NCI-H1436 treated with DMSO at 0.1 percent for 48 hours (cell line): ENCODE data around the gene TMIGD2.
"Not testable (repeated sequence)": the region's sequence is repeated elsewhere in the genome, so short reads cannot be mapped to it uniquely, and the experiment has no call there.

Experiments used
- DNase-seq: peaks from one replicate; lab custom pipeline; 2025; lab: John Stamatoyannopoulos, UW

TMIGD2 gene

GRCh38 chr19:4297901-4298809, 4.0 kb downstream of the TMIGD2 start:
- no peak for DNase-seq

- DNase-seq = peak; percentile 89
Measured at GRCh38 chr19:4295972-4296771, 6.0 kb downstream of the TMIGD2 start.

- no peak for DNase-seq
Measured at GRCh38 chr19:4294389-4294788, 7.8 kb downstream of the TMIGD2 start.

GRCh38 chr19:4292515-4292914, 9.7 kb downstream of the TMIGD2 start:
- no peak for DNase-seq

- no peak for DNase-seq
Measured at GRCh38 chr19:4291184-4291732, 10.9 kb downstream of the TMIGD2 start.

GRCh38 chr19:4288091-4288777, 14.0 kb downstream of the TMIGD2 start:
- DNase-seq = no peak

- not testable (repeated sequence) for DNase-seq
Measured at GRCh38 chr19:4286141-4286540, 16.0 kb downstream of the TMIGD2 start.

GRCh38 chr19:4284974-4285373, 17.2 kb downstream of the TMIGD2 start:
- DNase-seq = no peak

- no peak for DNase-seq
Measured at GRCh38 chr19:4284176-4284958, 17.8 kb downstream of the TMIGD2 start.

GRCh38 chr19:4279530-4280422, 22.4 kb downstream of the TMIGD2 start:
- DNase-seq = no peak

GRCh38 chr19:4279267-4279529, 23.0 kb downstream of the TMIGD2 start:
- DNase-seq = no peak

- DNase-seq = no peak
Measured at GRCh38 chr19:4278419-4279266, 23.5 kb downstream of the TMIGD2 start, which contains the start of gene SHD. SHD (plus strand) TSS chr19:4279266; CDS start chr19:4280064, 798 bp downstream.

- DNase-seq = no peak
Measured at GRCh38 chr19:4278010-4278409, 24.2 kb downstream of the TMIGD2 start.

GRCh38 chr19:4277191-4277696, 24.9 kb downstream of the TMIGD2 start:
- DNase-seq = no peak

- not testable (repeated sequence) for DNase-seq
Measured at GRCh38 chr19:4274321-4274686, 27.9 kb downstream of the TMIGD2 start.

- no peak for DNase-seq
Measured at GRCh38 chr19:4272894-4273293, 29.3 kb downstream of the TMIGD2 start.

GRCh38 chr19:4268816-4269430, 33.3 kb downstream of the TMIGD2 start:
- DNase-seq = no peak

GRCh38 chr19:4267901-4268815, 34.0 kb downstream of the TMIGD2 start:
- DNase-seq = no peak
